GM18951 (cell line): Measurements from ENCODE around the gene AMN1.
"Not testable (repeated sequence)": the region's sequence is repeated elsewhere in the genome, so short reads cannot be mapped to it uniquely, and the experiment has no call there.

Experiments
- POLR2A ChIP-seq: IDR thresholded peaks from 4 replicates; pipeline ENCODE4 v1.6.1; 2011; ENCODE audit warnings: mild to moderate bottlenecking; ENCODE audit not compliant: insufficient read length, insufficient read depth; ENCODE audit errors: extremely low read depth
- in situ Hi-C: fragments of 300-500 bp; cut with MboI; formaldehyde crosslinking; loops from one replicate; pipeline ENCODE4 v1.12.0; 2022; ENCODE audit warnings: low sequenced_read_pairs, mixed read lengths, inconsistent platforms; ENCODE audit not compliant: unreplicated experiment

AMN1 gene

GRCh38 chr12:31726575-31726974, 2.2 kb downstream of the AMN1 start:
- TF ChIP-seq POLR2A, result no peak
- in situ Hi-C loops, result no loop called here

- in situ Hi-C loops, result no loop called here
- no peak for TF ChIP-seq POLR2A
These were observed 4.3 kb downstream of the AMN1 start for GRCh38 chr12:31724557-31724956.

- no peak for TF ChIP-seq POLR2A
- in situ Hi-C loops, result no loop called here
These were observed 6.2 kb downstream of the AMN1 start for GRCh38 chr12:31722580-31722979.

GRCh38 chr12:31718542-31719198, 10.2 kb downstream of the AMN1 start:
- in situ Hi-C loops, result not testable (repeated sequence)

GRCh38 chr12:31716998-31717397, 11.8 kb downstream of the AMN1 start:
- in situ Hi-C loops, result not testable (repeated sequence)

GRCh38 chr12:31715283-31715825, 13.5 kb downstream of the AMN1 start:
- no peak for TF ChIP-seq POLR2A
- in situ Hi-C loops, result no loop called here

- TF ChIP-seq POLR2A, result no peak
- in situ Hi-C loops, result no loop called here
These were observed 14.2 kb downstream of the AMN1 start for GRCh38 chr12:31714406-31715271.

GRCh38 chr12:31712877-31713276, 15.9 kb downstream of the AMN1 start:
- TF ChIP-seq POLR2A, result no peak
- in situ Hi-C loops, result no loop called here

- TF ChIP-seq POLR2A, result no peak
- in situ Hi-C loops, result no loop called here
These were observed 18.6 kb downstream of the AMN1 start for GRCh38 chr12:31710021-31710818.

- in situ Hi-C loops, result not testable (repeated sequence)
These were observed 20.7 kb downstream of the AMN1 start for GRCh38 chr12:31708118-31708517.

GRCh38 chr12:31705621-31706020, 23.2 kb downstream of the AMN1 start:
- in situ Hi-C loops, result no loop called here
- no peak for TF ChIP-seq POLR2A

GRCh38 chr12:31702047-31702446, 26.8 kb downstream of the AMN1 start:
- in situ Hi-C loops, result no loop called here

GRCh38 chr12:31689921-31690320, 38.9 kb downstream of the AMN1 start:
- in situ Hi-C loops, result not testable (repeated sequence)

More at GRCh38 chr12:31702047-31702446, 26.8 kb downstream of the AMN1 start:
- TF ChIP-seq POLR2A, result no peak
